Stimulated activated CD8-positive, alpha-beta memory T cell treated with anti-CD3 and anti-CD28 coated beads, Interleukin-4, amount 100 ng/mL, for 48 hours (primary cell): Measurements from ENCODE around the gene DAB1.

Source experiments
- DNase-seq: peaks from one replicate; pipeline ENCODE4 v3.0.0-alpha.2; 2020

DAB1 gene

DNA sequence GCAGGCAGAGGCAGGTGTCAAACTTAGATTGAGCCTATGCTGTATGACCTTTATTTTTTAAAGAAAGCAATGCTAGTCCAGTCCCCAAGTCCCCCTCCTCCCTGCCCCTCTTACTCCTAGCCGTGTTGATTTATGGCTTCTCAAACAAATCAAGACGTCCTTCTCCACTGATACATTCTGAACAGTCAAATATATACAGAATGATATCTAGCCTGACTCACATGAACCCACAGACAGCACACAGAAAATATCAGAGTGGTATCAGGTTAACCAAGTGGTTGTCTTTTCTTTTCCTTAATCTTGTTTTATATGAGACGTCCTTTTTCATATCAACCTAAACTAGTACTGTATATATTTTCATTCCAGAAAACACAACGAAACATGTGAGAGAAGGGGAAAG lies 13.4 kb downstream of the DAB1 start:
- no peak for DNase-seq

DNA sequence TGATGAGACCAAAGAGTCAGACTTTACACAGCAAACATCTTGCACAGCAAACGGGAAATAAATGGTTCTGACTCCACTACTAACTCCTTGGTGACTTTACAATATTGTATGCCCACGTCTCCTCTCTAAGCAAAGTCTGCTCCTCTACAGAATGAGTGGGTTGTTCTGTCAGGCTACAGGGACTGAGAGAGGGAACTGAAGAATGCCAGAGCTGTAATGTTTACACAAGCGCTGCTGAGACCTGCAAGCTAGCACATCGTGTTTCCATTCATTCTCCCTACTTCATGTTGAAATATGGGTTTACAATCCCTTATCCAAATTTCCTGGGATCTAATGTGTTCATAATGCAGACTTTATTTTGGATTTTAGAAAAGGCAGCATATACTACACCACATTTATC lies 15.9 kb downstream of the DAB1 start:
- DNase-seq: no peak

DNA sequence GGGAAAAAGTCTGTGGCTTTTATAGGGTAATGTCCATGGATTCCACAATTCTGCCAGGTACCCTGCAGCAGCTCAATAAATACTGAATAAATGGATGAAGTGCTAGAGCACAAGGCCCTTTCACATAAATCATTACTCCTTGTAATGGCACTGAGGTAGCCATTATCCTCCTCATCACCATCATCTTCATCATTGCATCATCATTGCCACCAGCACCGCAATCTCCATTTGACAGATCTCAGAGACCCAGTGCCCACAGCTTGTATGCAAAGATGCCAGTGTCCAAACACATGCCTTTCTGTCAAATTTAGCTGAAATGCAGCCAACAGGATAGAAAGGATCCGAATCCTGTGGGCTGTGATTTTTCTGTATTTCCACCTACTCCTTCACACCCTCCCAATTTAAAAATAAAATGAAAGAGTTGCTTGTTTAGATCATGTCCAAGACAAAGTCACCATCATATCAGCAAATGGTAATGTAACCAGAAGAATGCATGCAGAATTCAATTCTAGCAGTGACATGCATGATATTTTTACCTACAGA lies 17.4 kb downstream of the DAB1 start:
- no peak for DNase-seq

DNA sequence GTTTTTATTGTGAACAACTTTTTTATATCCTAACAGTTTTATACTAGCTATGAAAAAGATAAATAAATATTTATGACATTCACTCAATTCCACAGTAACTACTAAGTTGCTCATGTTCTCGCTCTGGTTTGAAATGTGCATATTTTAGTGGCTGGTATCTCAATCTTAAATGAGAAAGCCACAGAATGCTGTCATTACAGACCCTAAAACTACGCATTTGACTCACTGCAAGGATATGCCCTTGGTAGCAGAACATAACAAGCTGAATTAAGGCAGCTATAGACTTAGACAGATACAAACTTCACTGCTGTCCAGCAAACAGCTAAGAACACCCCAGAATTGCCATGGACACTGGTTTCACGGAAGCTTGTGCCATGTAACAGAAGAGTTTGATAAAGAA lies 19.0 kb downstream of the DAB1 start:
- DNase-seq: no peak

DNA sequence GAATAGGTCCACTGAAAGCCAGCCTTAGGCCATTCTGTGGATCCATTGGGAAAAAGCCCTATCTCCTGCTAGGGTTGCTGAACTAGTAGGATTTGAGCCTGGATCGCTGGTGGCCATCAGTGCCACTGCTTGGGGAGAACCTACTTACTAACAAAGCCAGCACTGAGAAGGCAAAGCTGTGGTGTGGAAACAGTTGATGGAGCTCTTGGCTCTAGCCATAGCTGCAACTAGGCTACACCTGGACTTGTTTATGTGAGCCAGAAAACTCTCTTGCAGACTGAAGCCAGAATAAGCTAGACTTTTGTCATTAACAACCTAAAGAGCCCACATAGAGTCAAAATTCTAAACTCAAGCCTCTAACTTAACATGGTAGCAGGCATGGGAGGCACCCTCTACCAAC lies 20.7 kb downstream of the DAB1 start:
- DNase-seq: no peak

DNA sequence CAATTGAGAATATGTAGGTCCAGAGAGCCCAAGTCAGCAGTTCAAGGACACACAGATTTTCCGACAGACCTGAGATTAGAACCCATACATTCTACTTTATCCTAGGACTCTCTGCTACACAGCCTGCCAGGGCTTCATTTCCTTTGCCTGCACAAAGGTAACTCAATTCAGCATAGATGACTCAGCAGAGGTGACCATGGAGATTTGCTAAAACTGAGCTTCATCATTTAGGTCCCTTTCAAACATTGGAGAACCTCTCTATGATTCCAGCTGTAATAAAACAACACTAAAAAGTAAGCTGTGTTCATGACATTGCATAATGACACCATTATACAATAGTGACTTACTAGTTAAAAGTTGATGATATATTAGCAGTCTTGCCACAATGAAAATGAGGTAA lies 22.2 kb downstream of the DAB1 start:
- DNase-seq: no peak

DNA sequence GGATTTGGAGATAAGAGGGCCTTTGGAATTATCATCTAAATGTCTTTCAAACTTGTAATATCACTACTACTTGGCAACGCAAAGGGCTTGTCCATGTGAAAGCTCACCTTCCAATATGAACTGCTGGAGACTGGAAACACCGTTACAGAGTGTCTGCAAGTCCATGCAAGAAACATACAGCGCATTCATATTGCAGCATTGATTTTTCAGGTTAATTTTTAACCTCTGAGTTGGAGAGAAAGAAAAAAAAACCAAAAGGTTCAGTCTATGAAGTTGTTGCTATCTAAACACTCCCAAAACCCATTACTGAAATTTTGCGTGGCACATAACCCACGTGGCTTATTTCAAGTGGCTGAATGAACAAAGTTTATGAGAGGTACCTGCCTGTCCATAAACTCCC lies 23.8 kb downstream of the DAB1 start:
- DNase-seq: no peak

DNA sequence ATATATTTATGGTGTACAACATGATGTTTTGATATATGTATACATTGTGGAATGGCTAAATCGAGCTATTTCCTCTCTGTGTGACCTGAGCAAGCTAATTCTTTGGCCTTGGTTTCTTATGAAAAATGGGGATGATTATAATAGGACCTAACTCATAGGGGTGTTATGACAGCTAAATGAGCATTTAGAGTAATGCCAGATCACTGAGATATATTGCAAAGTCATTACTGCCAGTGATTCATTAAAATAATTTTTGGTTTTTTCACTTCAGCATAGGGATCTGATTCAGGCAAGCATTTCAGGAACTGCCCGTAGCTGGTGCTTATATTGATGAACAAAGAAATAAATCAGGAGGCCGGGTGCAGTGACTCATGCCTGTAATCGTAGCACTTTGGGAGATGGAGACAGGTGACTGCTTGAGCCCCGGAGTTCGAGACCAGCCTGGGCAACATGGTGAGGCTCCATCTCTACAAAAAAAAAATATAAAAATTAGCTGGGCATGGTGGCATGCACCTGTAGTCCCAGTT lies 30.7 kb downstream of the DAB1 start:
- DNase-seq: no peak

DNA sequence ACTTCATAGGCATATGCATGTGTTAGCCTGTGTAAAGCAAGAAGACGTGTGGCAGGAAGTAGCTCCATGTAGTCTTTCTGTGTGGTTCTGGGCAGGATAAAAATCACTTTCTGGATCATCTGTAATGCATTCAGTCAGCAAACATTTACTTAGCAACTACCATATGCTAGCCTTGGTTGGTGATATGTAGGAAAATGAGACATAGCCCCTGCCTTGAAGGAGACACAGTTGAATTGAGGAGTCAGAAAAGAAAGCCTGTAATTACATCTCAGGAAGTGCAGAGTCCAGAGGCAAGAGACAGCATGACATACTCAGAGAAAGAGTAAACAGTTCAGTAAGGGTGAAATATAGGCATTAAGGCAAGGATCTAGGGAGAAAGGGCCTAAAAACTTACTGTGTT lies 38.5 kb downstream of the DAB1 start:
- no peak for DNase-seq

DNA sequence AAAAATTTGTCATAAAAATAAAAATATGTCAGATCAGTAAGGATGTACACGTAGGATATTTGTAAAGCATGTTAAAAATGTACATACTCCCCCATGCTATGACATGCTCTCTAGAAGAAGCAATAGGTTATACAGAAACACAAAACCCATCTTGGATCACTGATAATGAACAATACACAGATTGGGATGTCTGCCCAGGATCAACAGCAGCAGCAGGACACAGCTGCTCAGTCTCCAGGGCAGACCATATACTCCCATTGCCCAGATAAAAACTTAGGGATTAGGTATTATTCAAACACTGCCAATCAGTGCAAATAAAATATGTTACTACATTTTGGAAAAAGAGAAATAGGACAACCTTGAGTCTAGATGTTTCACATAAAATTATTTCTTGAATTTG lies 39.0 kb downstream of the DAB1 start:
- no peak for DNase-seq

DNA sequence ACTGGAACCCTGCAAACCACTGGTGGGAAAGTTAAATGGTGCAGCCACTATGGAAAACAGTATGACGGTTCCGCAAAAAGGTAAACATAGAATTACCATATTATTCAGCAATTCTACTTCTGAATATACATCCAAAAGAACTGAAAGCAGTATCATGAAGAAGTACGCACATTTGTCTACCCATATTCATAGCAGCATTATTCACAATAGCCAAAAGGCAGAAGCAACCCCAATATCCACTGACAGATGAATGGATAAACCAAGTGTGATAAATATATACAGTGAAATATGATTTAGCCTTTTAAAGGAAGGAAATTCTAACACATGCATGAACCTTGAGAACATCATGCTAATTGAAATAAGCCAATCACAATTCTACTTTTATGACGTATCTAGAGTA lies 39.6 kb downstream of the DAB1 start:
- DNase-seq: no peak

DNA sequence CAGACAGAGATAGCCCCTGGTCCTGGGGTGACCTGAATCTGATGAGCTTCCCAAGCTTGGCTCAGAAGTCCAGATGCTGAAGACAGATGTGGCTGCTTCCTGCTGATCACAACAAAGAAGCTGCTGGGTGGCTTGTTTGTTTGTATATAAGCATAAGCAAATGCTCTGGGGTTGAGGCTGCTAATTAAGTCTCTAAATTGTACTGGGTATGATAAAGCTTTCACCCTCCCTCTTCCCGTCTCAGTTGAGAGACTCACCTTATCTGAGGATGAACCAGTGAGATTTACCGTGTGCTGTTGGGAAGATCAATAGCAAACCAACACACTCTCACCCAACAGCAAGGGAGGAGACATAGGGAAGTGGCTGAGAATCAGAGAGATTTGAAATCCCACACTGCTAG lies 42.0 kb downstream of the DAB1 start:
- no peak for DNase-seq

DNA sequence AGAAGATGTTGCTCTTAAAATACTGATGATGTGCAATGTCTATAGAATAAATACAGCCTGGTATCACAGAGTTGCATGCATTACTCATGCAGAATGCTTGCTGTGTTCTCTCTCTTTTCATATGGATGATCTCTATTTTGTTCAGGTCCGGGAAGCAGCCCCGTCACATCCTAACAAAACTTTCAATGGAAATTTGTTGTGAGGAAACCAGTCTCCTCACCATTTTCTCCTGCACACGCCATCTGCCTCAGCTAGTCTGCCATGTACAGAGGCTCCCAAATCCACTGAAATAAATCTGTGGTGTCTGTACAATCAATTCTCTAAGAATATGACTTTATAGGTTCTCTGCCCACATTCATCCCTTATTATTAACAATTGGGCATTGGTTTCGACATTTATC lies 42.4 kb downstream of the DAB1 start:
- DNase-seq: no peak

DNA sequence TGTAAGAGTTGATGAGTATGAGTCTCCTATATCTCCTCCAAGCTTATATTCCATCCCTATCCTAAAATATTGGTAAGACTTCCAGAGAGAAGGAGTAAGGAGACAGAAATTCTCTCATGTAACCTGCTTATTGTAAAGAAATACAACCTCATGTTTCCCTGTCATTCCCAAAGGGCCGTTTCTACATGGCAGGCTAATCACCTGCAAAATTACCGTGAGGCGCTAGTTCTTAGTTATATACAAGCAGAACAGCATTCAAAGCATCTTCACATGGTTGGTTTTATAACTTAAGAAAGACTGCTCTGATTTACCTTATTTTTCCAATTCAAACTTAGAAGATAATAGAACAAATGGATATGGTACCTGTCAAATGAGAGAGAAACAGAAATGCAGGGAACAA lies 42.9 kb downstream of the DAB1 start:
- DNase-seq: no peak

DNA sequence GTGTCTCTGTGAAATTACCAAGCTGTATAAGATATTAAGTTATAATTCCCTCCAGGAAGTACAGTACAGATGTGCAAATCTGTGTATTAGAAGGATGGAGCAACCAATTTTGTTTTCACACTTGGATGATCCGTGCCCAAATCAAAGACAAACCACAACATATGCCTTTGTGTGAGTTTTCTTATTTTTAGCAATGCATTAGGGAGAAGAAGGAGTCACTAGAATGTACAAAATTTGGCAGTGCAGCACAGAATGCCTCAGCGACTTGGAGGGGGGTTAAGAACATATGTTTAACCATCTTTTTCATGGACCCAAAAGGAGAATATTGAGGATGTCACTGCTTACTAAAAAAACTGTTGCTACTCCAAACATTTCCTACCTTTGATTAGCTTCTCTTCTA lies 45.3 kb downstream of the DAB1 start:
- DNase-seq: no peak

DNA sequence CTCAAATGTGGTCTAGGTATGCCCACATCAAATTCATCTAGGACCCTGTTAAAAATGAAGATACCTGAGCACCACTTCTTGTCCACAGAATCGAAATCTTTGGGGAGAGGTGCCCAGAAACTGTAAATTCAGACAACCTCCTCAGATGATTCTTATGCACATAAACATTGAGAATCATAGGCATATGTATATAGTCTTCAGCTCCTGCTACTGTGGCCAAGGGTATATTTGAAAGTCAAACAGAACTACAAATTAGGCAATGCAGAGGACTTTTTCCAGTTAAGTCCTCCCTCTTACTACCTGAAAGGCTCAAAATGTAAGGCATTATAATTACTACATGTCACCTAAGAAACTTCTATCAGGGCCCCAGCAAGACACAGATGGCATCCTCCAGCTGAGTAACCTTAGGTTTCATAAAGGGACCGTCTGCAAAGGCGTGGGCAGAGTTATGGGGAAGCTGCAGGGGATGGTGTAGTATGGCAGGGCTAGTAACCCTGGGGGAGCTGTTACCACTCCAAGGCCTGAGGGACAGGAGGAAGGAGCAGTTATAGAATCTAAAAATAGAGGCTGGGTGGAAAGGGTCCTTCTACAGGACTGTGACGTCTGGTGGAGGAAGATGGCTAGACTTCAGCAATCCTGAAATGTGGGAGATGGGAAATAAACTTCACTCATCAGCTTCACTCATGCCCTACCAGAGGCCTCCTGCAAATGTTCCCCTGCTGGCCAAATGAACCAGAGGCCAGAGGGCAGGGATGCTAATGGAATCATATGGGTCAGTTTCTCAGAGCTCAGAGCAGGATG lies 46.3 kb downstream of the DAB1 start:
- DNase-seq: no peak

DNA sequence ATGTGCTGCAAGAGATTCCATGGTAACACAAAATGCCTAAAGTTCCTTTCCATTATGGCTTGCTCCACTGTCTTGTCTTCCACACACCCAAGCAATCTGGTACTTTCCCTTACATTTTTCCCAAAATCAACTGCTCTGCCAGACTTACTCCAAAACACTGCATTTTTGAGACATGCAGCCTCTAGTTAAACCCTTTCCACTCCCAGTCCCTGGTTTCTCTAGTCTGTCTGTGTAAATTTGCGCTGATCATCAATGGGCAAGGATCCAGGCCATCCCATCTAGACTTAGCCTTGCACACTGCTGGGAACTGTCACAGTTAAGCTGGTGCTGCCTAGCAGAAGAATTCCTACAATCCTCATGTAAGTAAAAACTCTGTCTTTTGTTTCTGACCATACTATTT lies 47.8 kb downstream of the DAB1 start:
- DNase-seq: no peak

DNA sequence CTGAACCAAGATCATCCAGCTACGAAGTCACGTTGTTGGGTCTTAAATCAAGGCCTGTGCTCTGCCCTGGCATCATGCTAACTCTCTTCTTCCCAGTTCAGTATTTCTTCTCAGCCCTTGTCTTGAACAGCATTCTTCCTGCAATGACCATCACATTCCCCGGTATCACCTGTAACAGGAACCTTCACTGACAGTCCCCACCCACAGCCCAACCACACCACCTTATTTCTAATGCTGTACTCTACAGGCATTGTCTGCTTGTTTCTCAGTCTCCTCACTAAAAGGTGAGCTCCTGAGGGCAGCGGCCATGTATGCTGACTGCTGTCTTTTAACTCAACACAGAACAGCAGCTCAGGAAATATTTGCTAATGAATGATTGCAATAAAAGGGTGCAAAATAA lies 54.0 kb downstream of the DAB1 start:
- DNase-seq: no peak

DNA sequence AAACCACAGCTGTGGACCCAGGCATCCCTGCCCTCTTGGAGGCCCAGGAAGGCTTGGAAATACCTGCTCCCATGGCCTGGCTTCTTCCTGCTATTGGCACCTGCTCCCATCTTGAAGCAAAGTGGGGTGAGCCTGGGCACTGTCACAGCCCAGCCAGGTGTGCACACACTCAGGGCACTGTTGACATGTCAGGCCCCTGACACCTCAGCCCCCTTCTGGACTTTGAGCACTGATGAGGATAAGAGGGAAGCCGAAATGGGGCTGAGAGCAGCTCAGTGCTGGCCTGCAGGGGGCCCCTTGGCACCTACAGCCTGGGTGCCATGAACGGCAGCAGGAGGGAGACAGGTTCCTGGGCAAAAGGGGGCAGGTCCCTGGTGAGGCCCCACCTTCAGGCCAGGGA lies 55.9 kb downstream of the DAB1 start:
- DNase-seq: no peak

DNA sequence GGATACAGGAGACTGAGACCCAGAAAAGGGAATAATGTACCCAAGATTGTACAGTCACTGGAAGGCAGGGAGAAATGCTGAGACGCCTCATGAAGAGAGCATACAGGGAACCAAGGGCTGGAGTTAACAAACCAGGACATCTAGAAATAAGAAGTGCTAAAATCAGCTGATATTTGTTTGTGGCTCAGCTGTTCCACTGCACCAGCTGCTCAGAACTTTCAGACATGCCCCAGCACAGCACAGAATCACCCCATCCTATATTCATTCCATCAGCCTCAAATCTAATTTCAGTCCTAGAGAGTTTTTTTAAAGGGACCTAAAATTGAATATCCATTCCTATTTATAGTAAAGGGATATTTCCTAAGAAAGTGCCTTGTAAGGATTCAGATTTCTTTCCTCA lies 60.2 kb downstream of the DAB1 start:
- DNase-seq: no peak

DNA sequence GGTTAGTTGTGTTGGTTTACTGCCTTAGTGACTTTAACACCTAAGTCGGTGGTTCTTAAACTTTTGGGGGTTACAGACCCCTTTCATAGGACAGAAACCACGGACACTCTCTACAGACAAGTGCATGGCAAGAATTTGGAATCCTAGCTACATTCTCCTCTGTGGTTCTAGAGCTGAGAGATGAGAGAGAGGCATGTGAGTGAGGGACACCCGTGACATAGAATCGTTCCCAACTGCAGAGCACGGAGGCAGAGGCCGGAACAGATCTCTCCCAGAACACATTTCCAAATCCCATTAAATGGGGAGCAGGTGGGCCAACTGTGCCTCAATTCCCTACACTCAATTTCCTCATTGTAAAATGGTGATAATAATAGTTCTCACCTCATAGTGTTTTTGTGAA lies 60.7 kb downstream of the DAB1 start:
- no peak for DNase-seq

DNA sequence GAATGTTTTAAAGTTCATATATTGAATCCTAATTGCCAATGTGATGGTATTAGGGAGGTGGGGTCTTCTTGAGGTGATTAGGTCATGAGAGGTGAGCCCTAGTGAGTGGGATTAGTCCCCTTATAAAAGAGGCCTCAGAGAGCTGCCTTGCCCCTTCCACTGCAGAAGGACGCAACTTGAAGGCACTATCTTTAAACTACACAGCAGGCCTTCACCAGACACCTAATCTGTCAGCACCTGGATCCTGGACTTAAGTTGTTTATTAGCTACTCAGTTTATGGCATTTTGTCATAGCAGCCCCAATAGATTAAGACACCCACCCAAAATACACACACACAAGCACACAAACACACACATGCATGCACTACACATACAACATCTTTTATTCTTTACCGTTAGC lies 61.4 kb downstream of the DAB1 start:
- no peak for DNase-seq

DNA sequence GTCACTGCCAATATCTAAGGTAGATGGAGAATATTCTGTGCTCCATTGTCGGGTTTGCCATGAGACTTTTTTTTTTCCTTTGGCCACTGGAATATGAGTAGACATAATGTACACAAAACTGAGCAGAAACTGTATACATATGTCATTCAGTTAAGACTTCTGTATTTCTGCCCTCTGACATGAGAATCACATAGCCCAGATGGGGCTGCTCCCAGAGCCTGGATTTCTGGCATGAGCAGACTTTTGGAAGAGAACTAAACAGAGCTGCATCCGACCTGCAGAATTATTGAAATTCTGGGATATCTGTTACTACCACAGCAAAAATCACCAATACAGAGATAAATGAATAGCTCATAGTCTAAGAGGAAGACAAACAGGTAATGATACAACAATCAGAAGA lies 62.3 kb downstream of the DAB1 start:
- no peak for DNase-seq

DNA sequence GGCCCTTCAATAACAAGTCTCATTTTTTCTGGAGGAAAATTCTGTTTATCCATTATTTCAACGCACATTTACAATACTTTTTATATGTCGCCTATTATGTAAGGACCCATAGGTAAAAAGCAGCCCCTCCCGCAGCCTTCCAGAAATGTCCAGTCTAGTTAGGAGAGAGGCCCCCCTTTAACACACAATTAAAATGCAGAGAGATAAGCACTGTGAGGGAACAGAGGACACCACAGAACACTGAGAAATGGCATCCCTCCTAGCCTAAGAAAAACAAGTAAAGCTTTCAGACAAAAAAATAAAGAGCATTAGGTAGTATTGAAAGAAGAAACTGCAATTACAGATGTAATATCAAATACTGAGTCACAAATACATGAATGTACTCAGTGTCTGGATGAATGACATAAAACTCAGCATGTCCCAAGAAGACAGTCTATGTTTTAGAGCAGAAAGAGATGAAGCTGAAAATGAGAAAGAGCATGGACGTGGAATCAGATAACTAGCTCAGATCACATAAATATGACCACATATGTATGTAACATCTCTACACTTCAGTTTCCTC lies 62.9 kb downstream of the DAB1 start:
- no peak for DNase-seq

DNA sequence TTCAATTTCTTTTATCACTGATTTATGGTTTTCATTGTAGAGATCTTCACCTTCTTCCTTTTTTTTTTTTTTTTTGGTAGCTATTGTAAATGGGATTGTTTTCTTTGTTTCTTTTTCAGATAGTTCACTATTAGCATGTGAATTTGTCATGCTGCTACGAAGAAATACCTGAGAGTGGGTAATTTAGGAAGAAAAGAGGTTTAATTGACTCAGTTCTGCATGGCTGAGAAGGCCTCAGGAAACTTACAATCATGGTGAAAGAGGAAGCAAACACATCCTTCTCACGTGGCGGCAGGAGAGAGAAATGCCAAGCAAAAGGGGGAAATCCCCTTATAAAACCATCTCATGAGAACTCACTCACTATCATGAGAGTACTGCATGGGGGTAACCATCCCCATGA lies 66.4 kb downstream of the DAB1 start:
- DNase-seq: no peak
